GM21390 (cell line): ENCODE data around the gene CBLN3.

ENCODE experiments used
- ATAC-seq: cut with Tn5 transposase; IDR thresholded peaks from one replicate; pipeline ENCODE4 v1.9.1; 2021; ENCODE audit not compliant: unreplicated experiment

Gene CBLN3

GRCh38 chr14:24385524-24385923 is 43.9 kb downstream of the CBLN3 start:
- ATAC-seq, result no peak

GRCh38 chr14:24384169-24384568 is 45.3 kb downstream of the CBLN3 start:
- no peak for ATAC-seq

GRCh38 chr14:24382064-24382371 is 47.5 kb downstream of the CBLN3 start:
- ATAC-seq, result no peak

- ATAC-seq, result no peak
These were observed 48.0 kb downstream of the CBLN3 start for GRCh38 chr14:24381363-24382063.

- no peak for ATAC-seq
These were observed 49.3 kb downstream of the CBLN3 start for GRCh38 chr14:24379907-24380730.

- no peak for ATAC-seq
These were observed 50.2 kb downstream of the CBLN3 start for GRCh38 chr14:24378981-24379906.

- ATAC-seq, result no peak
These were observed 51.1 kb downstream of the CBLN3 start for GRCh38 chr14:24378327-24378726.

GRCh38 chr14:24377657-24378056 is 51.8 kb downstream of the CBLN3 start:
- no peak for ATAC-seq

GRCh38 chr14:24377126-24377525 is 52.3 kb downstream of the CBLN3 start:
- no peak for ATAC-seq
